ENCODE results near the gene CLASP1. TPM values are rescaled to one million over a fixed set of nuclear protein-coding genes. Genes with fewer than 3 reads are reported as not detected.

Gene CLASP1
- total and polyA plus RNA-seq, 2 donors (not counting 3 experiments of a cell fraction or from before 2014, with no cell fraction given), result 10.0 to 57.9 TPM

DNA sequence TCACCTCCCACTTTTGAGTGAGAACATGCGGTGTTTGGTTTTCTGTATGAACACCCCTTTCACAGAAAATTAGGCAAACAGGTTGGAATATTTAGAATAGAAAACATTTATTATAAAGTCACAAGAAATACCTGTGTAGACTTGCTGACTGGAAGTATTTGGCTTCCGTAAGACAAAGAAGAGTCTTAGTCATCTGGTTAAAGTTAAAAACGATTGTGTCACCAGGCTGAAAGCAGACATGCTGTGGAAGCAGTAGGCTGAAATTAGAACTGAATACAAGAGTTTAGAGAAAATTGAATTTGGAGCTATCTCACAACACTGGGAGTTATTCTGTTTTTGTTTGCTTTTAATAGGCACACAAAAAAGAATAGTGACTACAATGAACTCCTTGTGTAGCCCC is 16.2 kb upstream of the CLASP1 start:
- intact Hi-C loops (cut with micrococcal nuclease) (no loop called here), dilution Hi-C loops (cut with MboI; ENCODE audit: extremely low pct_ligation_motif_present, low sequenced_read_pairs) (no loop called here)
- ChIA-PET CTCF (interaction anchor here (1.4 to 1.8 kb wide), 2 partner anchors 135 kb away, joined by 3 to 5 read pairs; partner anchors contain the start of gene RNU4ATAC), POLR2A (no interaction called here)
- Histone ChIP-seq H3K9me3 (replicated peaks; ENCODE audit: control insufficient read depth, insufficient read depth, low read length) (no peaks in the 10 kb centered on the region), H3K79me2 (ENCODE audit: control insufficient read depth, insufficient read depth, low read length) (no peaks in the 10 kb centered on the region), H3K9me1 (replicated peaks; ENCODE audit: control insufficient read depth, extremely low read depth, insufficient read depth, low read length) (no peaks in the 10 kb centered on the region), H3K4me1 (ENCODE audit: control insufficient read depth, extremely low read depth, insufficient read depth, low read length) (no peaks in the 10 kb centered on the region), H3K4me2 (ENCODE audit: insufficient read depth, low read length) (no peak overlapping the region), H3K36me3 (ENCODE audit: control insufficient read depth in 2 of 2, extremely low read depth in 1 of 2, insufficient read depth in 2 of 2, low read length in 2 of 2) (no peaks in the 10 kb centered on the region), H3K27ac (ENCODE audit: insufficient read depth, low read depth, low read length) (no peak overlapping the region), H3K27me3 (ENCODE audit: control insufficient read depth in 2 of 2, insufficient read depth in 2 of 2, low read length in 2 of 2) (no peaks in the 10 kb centered on the region), H3K9ac (replicated peaks; ENCODE audit: extremely low read depth, insufficient read depth, low read length) (no peak overlapping the region), H4K20me1 (replicated peaks; ENCODE audit: control insufficient read depth, extremely low read depth, insufficient read depth, low read length) (no peaks in the 10 kb centered on the region), H3K4me3 (replicated peaks in 1 of 3; ENCODE audit: insufficient read depth in 1 of 3, low read depth in 1 of 3, low read length in 3 of 3) (no peak overlapping the region), H2AFZ (ENCODE audit: low read depth, low read length) (no peak overlapping the region)
- DNase-seq (ENCODE audit: low read depth, low spot score) (no peak), FAIRE-seq (no peak)
- BruUV-seq (replicated peaks), result no TSS peak
- TF ChIP-seq POLR2AphosphoS5 (IDR thresholded peaks at IDR 0.05; ENCODE audit: insufficient read depth, low read depth, low read length) (no peak), POLR2A (IDR thresholded peaks at IDR 0.05; ENCODE audit: low read depth, low read length) (no peak), MYC (IDR thresholded peaks at IDR 0.05; ENCODE audit: low read depth, low read length) (no peak), FOS (IDR thresholded peaks at IDR 0.05; ENCODE audit: borderline replicate concordance, insufficient read depth, low read length) (no peak), EZH2 (IDR thresholded peaks at IDR 0.05; ENCODE audit: borderline replicate concordance, low read depth, low read length, severe bottlenecking) (no peak), CTCF (IDR thresholded peaks at IDR 0.05; ENCODE audit: extremely low read depth in 1 of 2, insufficient read depth in 1 of 2, low read depth in 1 of 2, low read length in 2 of 2) (no peak), JUN (IDR thresholded peaks at IDR 0.05; ENCODE audit: borderline replicate concordance, insufficient read depth, insufficient read length, low read depth) (no peak), GATA2 (IDR thresholded peaks at IDR 0.05; ENCODE audit: insufficient read depth, insufficient read length, low read depth, low read length) (no peak)
- TF ChIP-seq, protein P1, sequence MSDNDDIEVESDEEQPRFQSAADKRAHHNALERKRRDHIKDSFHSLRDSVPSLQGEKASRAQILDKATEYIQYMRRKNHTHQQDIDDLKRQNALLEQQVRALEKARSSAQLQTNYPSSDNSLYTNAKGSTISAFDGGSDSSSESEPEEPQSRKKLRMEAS (IDR thresholded peaks at IDR 0.05; ENCODE audit: insufficient read depth, insufficient read length), result no peak

Measured in endothelial cell of umbilical vein (primary cell).